Inflammatory macrophage treated with lipopolysaccharide for 4 hours (primary cell): Measurements from ENCODE around the gene KRT17.
A peak's percentile ranks its signal among the peaks of the same experiment; 100 is the strongest.
"Not testable (repeated sequence)": the region's sequence is repeated elsewhere in the genome, so short reads cannot be mapped to it uniquely, and the experiment has no call there.

Source experiments
- DNase-seq: peaks from one replicate; pipeline ENCODE4 v3.0.0-alpha.2; 2020

KRT17 gene

DNA sequence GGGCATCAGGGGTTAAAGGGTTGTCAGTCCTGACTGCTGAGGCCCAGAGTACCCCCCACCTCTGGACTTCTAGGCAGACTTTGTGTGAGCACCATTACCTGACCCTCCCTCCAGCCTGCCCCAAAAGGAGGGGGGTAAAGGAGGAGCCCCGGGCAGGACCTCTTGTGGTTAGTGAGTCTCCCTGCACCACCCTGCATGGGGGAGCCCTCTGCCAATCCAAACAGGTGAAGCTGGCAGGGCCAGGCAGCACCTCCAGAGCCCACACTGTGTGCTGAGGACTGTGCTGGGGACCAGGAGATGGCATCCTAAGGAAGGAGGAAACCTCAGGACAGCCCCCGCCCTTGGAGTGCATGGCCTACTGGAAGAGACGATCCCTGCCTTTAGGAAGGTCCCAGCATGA, 35.1 kb downstream of the KRT17 start:
- DNase-seq: no peak

- no peak for DNase-seq
Observed at GRCh38 chr17:41588126-41588810, 36.1 kb downstream of the KRT17 start.

DNA sequence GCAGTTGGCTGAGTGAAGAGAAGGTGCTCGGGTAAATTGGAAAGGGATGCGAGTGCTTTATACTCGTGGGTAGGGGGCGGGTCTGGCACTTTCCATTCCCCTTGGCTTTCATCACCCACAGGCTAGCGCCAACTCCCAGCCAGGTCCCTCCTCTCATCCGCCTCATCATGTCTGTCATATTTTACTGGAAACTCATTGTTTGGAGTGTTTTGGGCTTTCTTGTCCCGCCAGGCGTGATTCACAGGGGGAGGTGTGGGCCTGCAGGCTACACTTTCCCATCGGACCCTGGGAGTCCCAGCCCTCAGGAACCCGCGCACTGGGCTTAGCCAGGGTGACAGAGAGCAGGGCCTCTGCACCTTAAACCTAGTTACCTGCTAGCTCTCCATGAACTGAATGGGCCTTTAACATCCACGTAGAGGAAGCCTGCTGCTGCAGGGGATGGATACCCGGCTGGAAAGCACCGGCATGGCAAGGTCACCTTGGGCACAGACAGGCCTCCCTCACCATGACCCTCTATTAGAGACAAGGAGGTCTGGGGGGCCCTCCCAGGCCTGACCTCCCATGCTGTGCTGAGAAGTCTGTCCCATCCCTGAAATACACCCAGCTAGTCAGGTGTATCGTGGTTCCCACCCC, 37.4 kb downstream of the KRT17 start, which contains the start of gene KRT14:
TSS of gene KRT14 (minus strand) at position 33 of the 633 bp plus-strand sequence. CDS start 61 bp downstream, outside the sequence.
- DNase-seq: no peak

- DNase-seq: no peak
Observed at GRCh38 chr17:41585301-41586056, 38.9 kb downstream of the KRT17 start.

DNA sequence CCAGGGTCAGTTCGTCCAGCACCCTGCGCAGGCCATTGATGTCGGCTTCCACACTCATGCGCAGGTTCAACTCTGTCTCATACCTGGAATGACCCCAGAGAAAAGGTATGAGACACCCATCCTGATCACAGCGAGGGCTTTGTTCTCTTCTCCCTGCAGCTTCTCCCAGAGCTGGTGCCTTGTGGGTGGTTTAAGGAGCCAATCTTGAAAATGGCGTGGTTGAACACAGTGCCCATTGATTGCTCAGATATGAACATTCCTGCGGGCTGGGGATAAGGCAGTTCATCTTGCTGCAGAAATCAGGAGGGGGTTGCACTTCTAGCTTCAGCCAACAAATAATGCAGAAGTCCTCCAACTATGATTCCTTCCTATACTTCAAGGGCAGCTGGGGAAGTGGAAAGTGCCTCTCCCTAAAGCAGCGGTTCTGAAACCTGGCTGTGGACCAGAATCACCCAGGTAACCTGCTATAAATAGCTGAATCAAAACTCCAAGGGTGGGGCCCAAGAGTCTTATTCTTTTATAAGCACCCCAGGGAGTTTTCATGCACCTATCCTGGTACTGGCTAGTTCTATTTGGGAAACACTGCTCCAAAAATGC, 39.9 kb downstream of the KRT17 start:
- not testable (repeated sequence) for DNase-seq

DNA sequence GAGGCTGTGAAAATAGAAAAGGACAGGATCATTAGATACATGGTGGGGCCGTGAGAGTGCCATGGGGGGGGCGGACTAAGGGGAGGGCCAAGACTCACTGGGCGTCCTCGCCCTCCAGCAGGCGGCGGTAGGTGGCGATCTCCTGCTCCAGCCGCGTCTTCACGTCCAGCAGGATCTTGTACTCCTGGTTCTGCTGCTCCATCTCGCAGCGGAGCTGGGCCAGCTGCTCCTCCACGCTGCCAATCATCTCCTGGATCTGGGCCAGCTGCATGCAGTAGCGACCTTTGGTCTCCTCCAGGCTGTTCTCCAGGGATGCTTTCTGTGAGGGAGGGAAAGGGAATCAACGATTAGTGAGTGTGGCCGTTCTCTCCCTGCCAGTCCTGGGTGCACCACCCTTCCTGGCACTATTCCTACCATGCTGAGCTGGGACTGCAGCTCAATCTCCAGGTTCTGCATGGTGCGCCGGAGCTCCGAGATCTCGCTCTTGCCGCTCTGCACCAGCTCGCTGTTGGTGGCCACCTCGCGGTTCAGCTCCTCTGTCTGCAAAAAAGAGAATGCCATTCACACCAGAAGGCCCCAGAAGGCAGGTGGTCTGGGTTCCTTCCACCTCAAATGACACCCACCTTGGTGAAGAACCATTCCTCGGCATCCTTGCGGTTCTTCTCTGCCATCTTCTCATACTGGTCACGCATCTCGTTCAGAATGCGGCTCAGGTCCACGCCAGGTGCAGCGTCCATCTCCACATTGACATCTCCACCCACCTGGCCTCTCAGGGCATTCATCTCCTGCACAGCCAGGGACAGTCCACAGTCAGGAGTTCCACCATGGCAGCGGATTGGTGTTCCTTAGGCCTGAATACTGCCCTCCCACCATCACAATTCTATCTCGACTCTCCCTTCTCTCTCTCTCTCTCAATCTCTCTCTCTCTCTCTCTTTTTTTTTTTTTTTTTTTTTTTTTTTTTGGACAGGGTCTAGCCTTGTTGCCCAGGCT, 40.9 kb downstream of the KRT17 start:
- no peak for DNase-seq

DNA sequence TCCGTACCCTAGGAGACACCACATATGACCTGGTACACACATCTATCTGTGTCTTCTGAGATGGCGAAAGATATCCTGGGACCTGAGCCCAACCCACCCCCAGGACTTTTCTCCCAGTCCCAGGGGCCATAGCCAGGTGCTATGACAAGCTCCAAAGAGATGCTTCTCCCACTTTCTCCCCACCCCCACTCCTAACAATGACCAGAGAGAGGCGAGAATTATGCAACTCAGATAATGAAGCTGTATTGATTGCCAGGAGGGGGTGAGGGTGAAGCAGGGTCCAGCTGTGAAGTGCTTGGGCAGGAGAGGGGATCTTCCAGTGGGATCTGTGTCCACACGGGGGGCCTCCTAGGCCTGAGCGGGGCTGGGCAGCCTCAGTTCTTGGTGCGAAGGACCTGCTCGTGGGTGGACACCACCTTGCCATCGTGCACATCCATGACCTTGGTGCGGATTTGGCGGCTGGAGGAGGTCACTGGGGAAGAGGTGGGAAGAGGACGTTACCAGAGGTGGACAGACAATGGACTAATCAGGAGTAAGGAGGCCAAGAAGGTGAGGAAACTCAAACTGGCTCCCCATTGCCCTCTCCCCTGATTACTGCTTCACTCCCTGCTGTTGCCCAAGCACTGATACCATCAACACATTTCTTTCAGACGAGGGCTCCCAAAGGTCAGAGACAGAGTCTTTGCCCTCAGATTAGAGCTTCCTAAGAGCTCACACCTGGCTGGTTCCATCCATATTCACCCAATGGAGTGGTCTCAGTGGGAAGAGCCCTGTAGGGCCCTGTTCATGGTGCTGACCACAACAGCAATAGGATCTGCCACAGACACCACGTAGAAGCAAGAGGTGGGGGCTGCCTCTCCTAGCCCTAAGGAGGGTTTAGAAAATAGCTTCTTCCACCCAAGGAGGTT, 42.1 kb downstream of the KRT17 start:
- DNase-seq: not testable (repeated sequence)

GRCh38 chr17:41581366-41582060, 42.9 kb downstream of the KRT17 start:
- no peak for DNase-seq

DNA sequence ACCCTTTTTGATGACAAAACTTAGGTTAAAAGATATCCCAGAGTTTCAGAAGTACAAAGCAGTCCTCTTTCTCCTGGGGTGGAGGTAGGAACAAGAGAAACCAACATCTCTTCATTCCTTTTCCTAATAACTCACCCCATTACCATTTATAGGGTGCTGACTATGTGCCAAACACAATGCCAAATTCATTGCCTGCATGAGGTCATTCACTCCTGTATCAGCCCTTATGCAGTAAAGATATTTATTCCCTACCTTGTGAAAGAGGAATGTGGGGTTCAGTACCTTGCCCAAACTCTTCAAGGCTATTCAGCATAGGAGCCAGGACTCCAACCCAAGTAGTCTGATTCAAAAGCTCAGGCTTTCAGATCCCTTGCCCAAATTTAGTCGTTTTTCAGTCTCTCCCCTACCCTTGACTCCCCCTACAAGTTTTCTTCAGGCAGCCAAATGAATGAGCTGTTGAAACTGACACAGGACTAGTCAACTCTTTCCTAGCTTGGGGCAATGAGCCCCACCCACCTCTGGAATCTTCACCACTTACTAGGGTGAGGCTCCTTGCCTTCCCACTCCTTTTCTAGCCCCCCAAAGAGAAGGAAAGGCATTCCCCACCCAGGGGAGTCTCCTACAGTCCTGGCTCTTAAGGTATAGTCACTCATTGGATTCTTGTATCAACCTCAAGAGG, 43.5 kb downstream of the KRT17 start:
- DNase-seq: no peak

DNA sequence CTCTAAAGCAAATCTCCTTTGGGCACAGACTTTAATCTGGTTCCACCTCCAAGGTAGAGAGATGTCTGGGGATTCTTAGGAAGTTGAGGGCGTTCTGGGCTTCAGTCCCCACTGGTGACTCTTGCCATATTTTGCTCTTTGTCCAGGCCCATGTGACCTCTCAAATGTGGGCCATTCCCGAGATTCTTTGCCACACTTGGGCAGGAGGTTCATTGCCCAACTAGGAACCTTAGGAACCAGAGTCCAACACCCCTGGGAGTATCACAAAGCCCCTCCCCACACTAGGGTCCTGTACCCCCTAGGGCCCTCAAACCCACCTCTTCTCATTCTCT, 44.2 kb downstream of the KRT17 start:
- DNase-seq: no peak

GRCh38 chr17:41579484-41580243, 44.7 kb downstream of the KRT17 start:
- peak; percentile 73 for DNase-seq

DNA sequence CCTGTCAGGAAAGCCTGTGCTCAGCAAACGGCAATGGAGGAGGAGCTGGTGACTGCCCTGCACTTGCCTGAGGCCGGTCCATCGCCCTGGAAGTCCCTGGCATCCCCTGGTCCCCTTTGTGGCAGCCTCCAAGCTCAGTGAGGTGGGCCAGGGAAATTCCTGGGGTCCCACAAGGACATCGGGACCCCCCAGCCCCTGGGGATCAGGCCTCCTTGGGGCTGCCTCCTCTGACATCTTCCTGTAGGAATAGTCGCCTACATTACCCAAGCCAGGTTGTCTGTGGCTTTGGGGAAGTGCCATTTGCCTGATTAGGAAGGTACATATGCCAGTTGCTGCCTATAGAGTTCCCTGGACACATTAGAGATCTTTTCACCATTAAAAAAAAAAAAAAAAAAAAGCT, 45.4 kb downstream of the KRT17 start:
- no peak for DNase-seq

GRCh38 chr17:41578538-41578937, 45.8 kb downstream of the KRT17 start:
- no peak for DNase-seq

- DNase-seq: not testable (repeated sequence)
Observed at GRCh38 chr17:41576740-41577139, 47.6 kb downstream of the KRT17 start.

DNA sequence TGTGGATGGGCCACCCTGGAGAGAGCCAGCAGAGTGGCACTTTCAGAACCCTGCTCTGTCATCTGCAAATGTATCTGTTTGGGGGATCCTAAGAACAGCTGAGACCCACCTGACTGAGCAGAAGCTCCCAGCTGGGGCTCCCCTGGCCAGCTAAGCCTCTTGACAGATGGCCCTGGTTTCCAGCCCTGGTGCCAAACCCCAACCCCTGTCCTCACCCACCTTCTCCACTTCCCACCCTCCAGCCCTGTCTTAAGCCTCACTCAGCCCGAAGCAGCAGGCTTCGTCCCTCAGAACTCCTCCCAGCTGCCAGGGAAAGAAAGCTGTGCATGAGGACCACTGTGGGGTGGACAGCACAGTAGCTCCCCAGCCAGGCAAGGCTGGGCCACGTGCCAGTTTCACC, 49.0 kb downstream of the KRT17 start:
- no peak for DNase-seq

GRCh38 chr17:41571561-41572434, 52.6 kb downstream of the KRT17 start, which contains the start of gene KRT9:
Gene KRT9, minus strand, starts transcription at chr17:41572059. Its CDS starts 67 bp downstream, at chr17:41571992.
- no peak for DNase-seq
